ENCODE results near the gene JAK3. TPM values are rescaled to one million over a fixed set of nuclear protein-coding genes. Genes with fewer than 3 reads are reported as not detected.

JAK3 gene
- total RNA-seq, 1 donor from 2014 or later, result 4.1 TPM

DNA sequence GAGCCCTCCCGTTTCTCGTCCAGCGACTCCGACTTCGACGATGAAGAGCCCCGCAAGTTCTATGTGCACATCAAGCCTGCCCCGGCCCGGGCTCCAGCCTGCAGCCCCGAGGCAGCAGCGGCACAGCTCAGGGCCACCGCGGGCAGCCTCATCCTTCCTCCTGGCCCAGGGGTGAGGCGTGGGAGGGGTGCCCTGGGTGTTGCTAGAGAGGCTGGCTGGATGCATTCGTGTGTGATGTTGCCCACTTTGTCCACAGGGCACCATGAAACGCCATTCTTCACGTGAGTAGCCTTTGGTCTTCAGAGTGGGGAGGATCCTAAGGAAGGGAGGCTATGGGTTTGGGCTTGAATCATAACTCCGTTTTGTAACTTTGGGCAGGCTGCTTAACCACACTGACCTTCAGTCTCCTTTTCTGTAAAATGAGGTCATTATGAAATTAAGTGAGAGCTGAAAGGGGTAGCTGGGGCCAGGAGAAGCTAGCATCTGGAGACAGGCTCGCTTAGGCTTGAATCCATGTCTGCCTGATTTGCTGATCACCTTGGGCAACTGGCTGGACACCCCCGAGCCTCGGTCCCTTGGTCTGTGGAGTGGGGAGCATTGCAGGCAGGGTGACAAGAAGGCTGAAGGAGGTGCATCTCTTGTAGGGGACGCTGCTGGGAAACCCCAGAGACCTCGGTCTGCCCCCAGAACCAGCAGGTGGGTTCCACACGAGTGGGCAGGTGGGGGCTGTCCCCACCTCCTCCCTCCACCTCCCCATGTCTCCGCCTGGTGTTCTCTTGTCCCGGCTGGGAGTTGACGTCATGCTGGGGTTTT, 71.6 kb downstream of the JAK3 start:
- no peak for DNase-seq

- peak; percentile 59 for DNase-seq
Measured at GRCh38 chr19:17775245-17775927, 72.4 kb downstream of the JAK3 start.

Other genes with a start within 250 kb of the JAK3 start
- under 0.01 and 0.09 TPM in 2 replicates for gene UNC13A, start 159.6 kb downstream of the JAK3 start, total RNA-seq
- 47.8 and 81.4 TPM in 2 replicates for gene MAP1S, start 128.5 kb downstream of the JAK3 start, total RNA-seq
- 0.51 and 0.56 TPM in 2 replicates for gene FCHO1, start 96.5 kb downstream of the JAK3 start, total RNA-seq
- gene B3GNT3, start 52.8 kb downstream of the JAK3 start, total RNA-seq, result 0.42 TPM in 1 of 2 replicates, not detected in the other
- gene INSL3, start 26.5 kb downstream of the JAK3 start, total RNA-seq, result not detected in 2 replicates
- 793 and 1,347 TPM in 2 replicates for gene RPL18A, start 11.9 kb upstream of the JAK3 start, total RNA-seq
- not detected in 2 replicates for gene SLC5A5, start 24.0 kb upstream of the JAK3 start, total RNA-seq
- 24.8 and 58.4 TPM in 2 replicates for gene CCDC124, start 85.0 kb upstream of the JAK3 start, total RNA-seq
- gene KCNN1, start 119.1 kb upstream of the JAK3 start, total RNA-seq, result under 0.01 and 0.42 TPM in 2 replicates
- gene ARRDC2, start 160.2 kb upstream of the JAK3 start, total RNA-seq, result 68.7 and 107 TPM in 2 replicates
- 0.34 and 0.74 TPM in 2 replicates for gene IL12RB1, start 239.0 kb upstream of the JAK3 start, total RNA-seq
- gene MAST3, start 249.8 kb upstream of the JAK3 start, total RNA-seq, result 2.2 and 3.7 TPM in 2 replicates